ENCODE measurements around the gene TSHZ2.
"Not testable (repeated sequence)": the region's sequence is repeated elsewhere in the genome, so short reads cannot be mapped to it uniquely, and the experiment has no call there.

Gene TSHZ2

DNA sequence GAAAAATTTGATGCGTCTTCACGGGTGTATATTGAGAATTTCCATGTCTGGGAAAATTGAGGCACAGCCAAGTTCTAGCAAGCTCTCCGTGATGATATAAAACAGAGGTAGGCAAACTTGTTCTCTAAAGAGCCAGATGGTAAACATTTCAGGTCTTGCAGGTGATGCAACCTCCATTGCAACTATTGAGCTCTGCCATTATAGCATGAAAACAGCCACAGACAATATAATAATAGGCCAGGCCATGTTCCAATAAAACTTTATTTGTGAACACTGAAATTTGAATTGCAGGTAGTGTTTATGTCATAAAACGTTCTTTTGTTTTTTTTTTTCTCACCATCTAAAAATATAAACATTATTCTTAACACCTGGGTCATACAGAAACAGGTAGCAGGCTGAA lies 453.3 kb downstream of the TSHZ2 start:
- no peak for TF ChIP-seq CTCF (conservative IDR thresholded peaks at IDR 0.05; ENCODE audit: low read length)
- no peak for DNase-seq (ENCODE audit: low read depth)
- no peak overlapping the region for H3K4me3 ChIP-seq (ENCODE audit: low read length)

- no peak overlapping the region for H3K4me3 ChIP-seq (ENCODE audit: low read length)
- no peak for TF ChIP-seq CTCF (conservative IDR thresholded peaks at IDR 0.05; ENCODE audit: low read length)
- no peak for DNase-seq (ENCODE audit: low read depth)
Measured at GRCh38 chr20:53425941-53426340, 453.8 kb downstream of the TSHZ2 start.

DNA sequence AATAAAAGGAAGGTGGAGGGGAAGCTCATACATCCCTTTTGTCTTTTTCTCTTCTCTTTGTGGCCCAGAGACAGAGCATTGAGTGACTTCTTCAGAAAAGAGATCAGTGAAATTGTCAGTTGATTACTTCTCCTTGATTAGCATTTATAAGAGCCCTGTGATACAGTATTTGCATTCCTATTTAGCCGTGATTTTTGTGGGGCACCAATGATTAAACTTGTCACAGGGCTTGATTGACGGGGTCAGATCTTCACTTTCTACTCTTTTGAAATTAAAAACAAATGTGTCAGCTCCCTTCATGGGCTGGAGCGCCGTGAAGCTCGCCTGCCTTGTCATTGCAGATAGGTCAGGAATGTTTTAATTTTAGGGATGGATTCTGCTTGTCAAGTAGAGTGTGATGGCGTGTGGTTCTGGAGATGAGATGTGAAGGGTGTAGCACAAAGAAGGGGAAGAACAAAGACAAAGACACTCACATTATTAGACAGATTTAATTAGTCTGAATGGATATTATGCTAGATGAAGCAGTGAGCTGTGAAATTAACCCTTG lies 454.7 kb downstream of the TSHZ2 start:
- no peak for DNase-seq (ENCODE audit: low read depth)
- TF ChIP-seq CTCF (conservative IDR thresholded peaks at IDR 0.05; ENCODE audit: low read length): no peak

GRCh38 chr20:53427951-53428350 lies 455.8 kb downstream of the TSHZ2 start:
- DNase-seq (ENCODE audit: low read depth): no peak
- TF ChIP-seq CTCF (conservative IDR thresholded peaks at IDR 0.05; ENCODE audit: low read length): no peak
- H3K4me3 ChIP-seq (ENCODE audit: low read length): no peak overlapping the region

More for the DNA sequence above, 454.7 kb downstream of the TSHZ2 start:
- H3K4me3 ChIP-seq (ENCODE audit: low read length): no peak overlapping the region

DNA sequence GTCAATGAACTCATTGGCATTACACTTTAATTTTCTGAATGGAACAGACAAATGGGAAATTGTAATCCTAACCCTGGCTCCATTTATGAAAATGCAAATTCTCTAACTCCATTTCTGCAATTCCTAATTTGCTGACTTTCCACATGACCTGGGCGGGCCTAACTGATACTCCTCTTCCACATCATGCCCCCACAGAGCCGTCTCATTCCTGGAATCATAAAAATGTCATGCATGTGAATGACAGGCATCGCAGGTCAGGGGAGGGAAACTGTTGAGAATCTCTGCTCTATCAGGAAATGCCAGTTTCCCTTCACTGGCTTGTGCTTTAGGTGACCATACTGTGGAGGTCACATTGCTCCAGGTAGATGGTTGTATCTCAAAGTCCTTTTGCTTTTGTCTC lies 456.4 kb downstream of the TSHZ2 start:
- H3K4me3 ChIP-seq (ENCODE audit: low read length): no peak overlapping the region
- no peak for DNase-seq (ENCODE audit: low read depth)
- TF ChIP-seq CTCF (conservative IDR thresholded peaks at IDR 0.05; ENCODE audit: low read length): no peak

DNA sequence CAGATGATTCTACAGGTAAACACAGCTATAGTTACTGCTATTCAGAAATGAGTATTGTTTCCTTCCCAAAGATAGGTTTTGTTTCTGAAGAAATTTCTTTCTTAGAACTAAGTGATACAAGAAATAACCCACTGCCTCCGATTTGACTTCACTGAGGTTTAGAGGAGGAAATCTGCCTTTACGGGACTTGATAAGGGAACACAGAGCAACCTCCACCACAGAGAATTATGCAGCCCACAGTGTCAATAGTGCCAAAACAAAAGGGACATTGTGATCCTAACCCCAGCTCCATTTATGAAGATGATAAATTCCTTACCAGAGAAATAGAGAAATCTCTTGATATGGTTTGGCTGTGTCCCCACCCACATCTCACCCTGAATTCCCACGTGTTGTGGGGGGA lies 456.8 kb downstream of the TSHZ2 start:
- DNase-seq (ENCODE audit: low read depth): no peak
- TF ChIP-seq CTCF (conservative IDR thresholded peaks at IDR 0.05; ENCODE audit: low read length): no peak
- no peak overlapping the region for H3K4me3 ChIP-seq (ENCODE audit: low read length)

DNA sequence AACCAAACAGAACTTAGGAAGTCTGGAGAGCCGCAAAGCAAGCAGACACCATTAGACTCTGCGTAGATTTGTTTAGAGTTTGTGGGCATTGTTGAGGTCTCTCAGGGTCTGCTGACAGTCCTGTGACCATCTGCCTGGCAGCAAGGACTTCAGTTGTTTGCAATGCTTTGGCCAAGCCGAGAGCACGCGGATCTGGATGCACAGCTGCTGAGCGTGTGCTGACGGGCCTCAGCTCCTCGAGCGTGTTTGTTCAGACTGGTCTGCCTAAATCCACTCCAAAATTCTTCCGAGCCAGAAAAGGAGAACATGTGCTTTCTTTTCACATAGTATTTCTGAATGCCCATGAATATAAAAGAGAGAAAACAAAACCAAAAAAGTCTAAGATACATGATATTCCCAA lies 462.5 kb downstream of the TSHZ2 start:
- DNase-seq (ENCODE audit: low read depth): peak; percentile 15
- H3K4me3 ChIP-seq (ENCODE audit: low read length): no peak overlapping the region
- no peak for TF ChIP-seq CTCF (conservative IDR thresholded peaks at IDR 0.05; ENCODE audit: low read length)

- not testable (repeated sequence) for DNase-seq (ENCODE audit: low read depth)
Measured at GRCh38 chr20:53436927-53437326, 464.8 kb downstream of the TSHZ2 start.

More at GRCh38 chr20:53436927-53437326, 464.8 kb downstream of the TSHZ2 start:
- not testable (repeated sequence) for H3K4me3 ChIP-seq (ENCODE audit: low read length)
